ENCODE measurements around the gene MATK. TPM values are rescaled to one million over a fixed set of nuclear protein-coding genes. Genes with fewer than 3 reads are reported as not detected.

MATK gene
- total RNA-seq, 1 experiment from 2014 or later, result not detected

- no peak for DNase-seq
- no peaks in the 10 kb centered on the region for H3K36me3 Mint-ChIP-seq (ENCODE audit: insufficient read depth, unreplicated experiment)
- peaks cover 40% of the 10 kb centered on the region for H3K27me3 Mint-ChIP-seq (ENCODE audit: unreplicated experiment)
- BruUV-seq (replicated peaks), result no TSS peak
- CTCF ChIA-PET, result no interaction called here
- intact Hi-C loops (cut with micrococcal nuclease; ENCODE audit: unreplicated experiment), result no loop called here
- H3K4me1 Mint-ChIP-seq (ENCODE audit: low read depth, unreplicated experiment), result no peaks in the 10 kb centered on the region
- no peak overlapping the region for H3K4me3 Mint-ChIP-seq (ENCODE audit: low read depth, unreplicated experiment)
- H3K9me3 Mint-ChIP-seq (ENCODE audit: low read depth, unreplicated experiment), result no peaks in the 10 kb centered on the region
- H3K27ac Mint-ChIP-seq (ENCODE audit: unreplicated experiment), result no peak overlapping the region
- TF ChIP-seq CTCF (IDR thresholded peaks at IDR 0.05; ENCODE audit: unreplicated experiment), result no peak
Measured at GRCh38 chr19:3803986-3804385, 17.8 kb upstream of the MATK start.

- Mint-ChIP-seq H3K36me3 (ENCODE audit: insufficient read depth, unreplicated experiment) (no peaks in the 10 kb centered on the region), H3K27ac (ENCODE audit: unreplicated experiment) (no peak overlapping the region), H3K27me3 (ENCODE audit: unreplicated experiment) (peaks cover 44% of the 10 kb centered on the region), H3K4me3 (ENCODE audit: low read depth, unreplicated experiment) (no peak overlapping the region), H3K9me3 (ENCODE audit: low read depth, unreplicated experiment) (no peaks in the 10 kb centered on the region), H3K4me1 (ENCODE audit: low read depth, unreplicated experiment) (no peaks in the 10 kb centered on the region)
- no TSS peak for BruUV-seq (replicated peaks)
- TF ChIP-seq CTCF (IDR thresholded peaks at IDR 0.05; ENCODE audit: unreplicated experiment), result no peak
- CTCF ChIA-PET, result no interaction called here
- intact Hi-C loops (cut with micrococcal nuclease; ENCODE audit: unreplicated experiment), result no loop called here
- no peak for DNase-seq
Measured at GRCh38 chr19:3803114-3803888, 17.1 kb upstream of the MATK start.

- H3K4me3 Mint-ChIP-seq (ENCODE audit: low read depth, unreplicated experiment), result no peak overlapping the region
- intact Hi-C loops (cut with micrococcal nuclease; ENCODE audit: unreplicated experiment), result no loop called here
- TF ChIP-seq CTCF (IDR thresholded peaks at IDR 0.05; ENCODE audit: unreplicated experiment), result no peak
- no peak overlapping the region for H3K27ac Mint-ChIP-seq (ENCODE audit: unreplicated experiment)
- peaks cover 53% of the 10 kb centered on the region for H3K27me3 Mint-ChIP-seq (ENCODE audit: unreplicated experiment)
- H3K9me3 Mint-ChIP-seq (ENCODE audit: low read depth, unreplicated experiment), result peaks cover 4% of the 10 kb centered on the region
- H3K36me3 Mint-ChIP-seq (ENCODE audit: insufficient read depth, unreplicated experiment), result no peaks in the 10 kb centered on the region
- H3K4me1 Mint-ChIP-seq (ENCODE audit: low read depth, unreplicated experiment), result no peaks in the 10 kb centered on the region
- BruUV-seq (replicated peaks), result no TSS peak
- CTCF ChIA-PET, result no interaction called here
- no peak for DNase-seq
Measured at GRCh38 chr19:3801412-3802096, 15.4 kb upstream of the MATK start.

GRCh38 chr19:3800996-3801395 lies 14.8 kb upstream of the MATK start:
- Mint-ChIP-seq H3K4me1 (ENCODE audit: low read depth, unreplicated experiment) (no peaks in the 10 kb centered on the region), H3K36me3 (ENCODE audit: insufficient read depth, unreplicated experiment) (no peaks in the 10 kb centered on the region), H3K27ac (ENCODE audit: unreplicated experiment) (no peak overlapping the region), H3K27me3 (ENCODE audit: unreplicated experiment) (peaks cover 57% of the 10 kb centered on the region), H3K4me3 (ENCODE audit: low read depth, unreplicated experiment) (no peak overlapping the region), H3K9me3 (ENCODE audit: low read depth, unreplicated experiment) (peaks cover 6% of the 10 kb centered on the region)
- intact Hi-C loops (cut with micrococcal nuclease; ENCODE audit: unreplicated experiment), result no loop called here
- no peak for TF ChIP-seq CTCF (IDR thresholded peaks at IDR 0.05; ENCODE audit: unreplicated experiment)
- no TSS peak for BruUV-seq (replicated peaks)
- no peak for DNase-seq
- CTCF ChIA-PET, result no interaction called here
